ENCODE results near the gene PLAC1. TPM values are rescaled to one million over a fixed set of nuclear protein-coding genes. Genes with fewer than 3 reads are reported as not detected.

PLAC1 gene
- total RNA-seq, 1 experiment from 2014 or later, result 0.34 TPM

- H4K20me1 ChIP-seq (ENCODE audit: insufficient read depth), result no peaks in the 10 kb centered on the region
- H3K27me3 ChIP-seq (ENCODE audit: insufficient read depth, low read length), result no peaks in the 10 kb centered on the region
- TF ChIP-seq ZBTB33 (IDR thresholded peaks at IDR 0.05; ENCODE audit: extremely low read depth, insufficient replicate concordance, low read length), result no peak
- no peak for TF ChIP-seq SIN3A (IDR thresholded peaks at IDR 0.05; ENCODE audit: low read depth)
- TF ChIP-seq CBX3 (IDR thresholded peaks at IDR 0.05; ENCODE audit: low read depth), result no peak
- no peak for TF ChIP-seq POLR2AphosphoS5 (IDR thresholded peaks at IDR 0.05; ENCODE audit: low read depth, low read length)
- no peaks in the 10 kb centered on the region for H3K9me3 ChIP-seq (ENCODE audit: control insufficient read depth in 1 of 2, insufficient read depth in 1 of 2, low read depth in 1 of 2, low read length in 2 of 2)
- H3K79me2 ChIP-seq (ENCODE audit: insufficient read depth, low read length), result no peaks in the 10 kb centered on the region
- ATAC-seq (no peak), DNase-seq (ENCODE audit: low read depth, low spot score) (no peak)
- H3K9me2 ChIP-seq (ENCODE audit: insufficient read depth), result no peaks in the 10 kb centered on the region
- ChIA-PET CTCF (no interaction called here), RAD21 (ENCODE audit: low non-redundant PET in 1 of 2, low total read pairs in 2 of 2, uncharacterized antibody in 2 of 2, unreplicated experiment in 2 of 2) (no interaction called here), POLR2A (no interaction called here)
- no peak overlapping the region for H2AFZ ChIP-seq (ENCODE audit: low read depth, low read length, poor library complexity, severe bottlenecking)
- BruUV-seq (replicated peaks), result no TSS peak
- H3K36me3 ChIP-seq (ENCODE audit: control insufficient read depth in 1 of 2, insufficient read depth in 2 of 2, low read length in 2 of 2), result no peaks in the 10 kb centered on the region
- peaks cover 2 to 17% of the 10 kb centered on the region in 2 experiments; a peak in 3 of 4 replicates for H3K4me1 ChIP-seq (ENCODE audit: control insufficient read depth in 1 of 2, insufficient read depth in 2 of 2, low read length in 2 of 2)
- intact Hi-C loops (cut with micrococcal nuclease), result no loop called here
- H3K4me2 ChIP-seq (ENCODE audit: low read length), result no peak overlapping the region
- H3K4me3 ChIP-seq (replicated peaks in 1 of 2; ENCODE audit: low read depth in 1 of 2, low read length in 2 of 2), result no peak overlapping the region
- H3K27ac ChIP-seq (ENCODE audit: low read depth, low read length), result no peak overlapping the region
- H3K9ac ChIP-seq (ENCODE audit: low read length), result no peak overlapping the region
Measured at GRCh38 chrX:134554291-134554690, 104.0 kb downstream of the PLAC1 start.

- Histone ChIP-seq H3K79me2 (ENCODE audit: insufficient read depth, low read length) (no peaks in the 10 kb centered on the region), H3K9me3 (ENCODE audit: control insufficient read depth in 1 of 2, insufficient read depth in 1 of 2, low read depth in 1 of 2, low read length in 2 of 2) (no peaks in the 10 kb centered on the region), H2AFZ (ENCODE audit: low read depth, low read length, poor library complexity, severe bottlenecking) (no peak overlapping the region), H3K4me2 (ENCODE audit: low read length) (no peak overlapping the region), H3K4me1 (ENCODE audit: control insufficient read depth in 1 of 2, insufficient read depth in 2 of 2, low read length in 2 of 2) (peaks cover 6 to 30% of the 10 kb centered on the region in 2 experiments; a peak in 3 of 4 replicates), H3K36me3 (ENCODE audit: control insufficient read depth in 1 of 2, insufficient read depth in 2 of 2, low read length in 2 of 2) (no peaks in the 10 kb centered on the region), H3K9ac (ENCODE audit: low read length) (no peak overlapping the region), H3K27me3 (ENCODE audit: insufficient read depth, low read length) (0 out of 2 replicates have a peak, but pooled peaks cover 8% of the 10 kb centered on the region), H3K4me3 (replicated peaks in 1 of 2; ENCODE audit: low read depth in 1 of 2, low read length in 2 of 2) (no peak overlapping the region), H3K9me2 (ENCODE audit: insufficient read depth) (no peaks in the 10 kb centered on the region), H3K27ac (ENCODE audit: low read depth, low read length) (no peak overlapping the region), H4K20me1 (ENCODE audit: insufficient read depth) (no peaks in the 10 kb centered on the region)
- ChIA-PET CTCF (no interaction called here), RAD21 (ENCODE audit: low non-redundant PET in 1 of 2, low total read pairs in 2 of 2, uncharacterized antibody in 2 of 2, unreplicated experiment in 2 of 2) (no interaction called here), POLR2A (interaction anchor here (1.6 kb wide), 1 partner anchor 10 kb away, joined by 4 read pairs; no protein-coding TSS in a partner anchor)
- DNase-seq (ENCODE audit: low read depth, low spot score) (no peak), ATAC-seq (no peak)
- BruUV-seq (replicated peaks), result no TSS peak
- intact Hi-C loops (cut with micrococcal nuclease), result no loop called here
- no peak for TF ChIP-seq ATF3 (IDR thresholded peaks at IDR 0.05)
- TF ChIP-seq POLR2A (IDR thresholded peaks at IDR 0.05; ENCODE audit: borderline replicate concordance, extremely low read depth, insufficient read depth, insufficient read length), result no peak
- no peak for TF ChIP-seq EZH2 (IDR thresholded peaks at IDR 0.05)
- no peak for TF ChIP-seq FOSL1 (IDR thresholded peaks at IDR 0.05; ENCODE audit: low read depth)
- TF ChIP-seq ZBTB33 (IDR thresholded peaks at IDR 0.05; ENCODE audit: extremely low read depth, insufficient replicate concordance, low read length), result no peak
- TF ChIP-seq SIN3A (IDR thresholded peaks at IDR 0.05; ENCODE audit: low read depth), result no peak
Measured at GRCh38 chrX:134552351-134552750, 105.9 kb downstream of the PLAC1 start.
